Measurements from ENCODE around the gene SKP2. TPM values are rescaled to one million over a fixed set of nuclear protein-coding genes. Genes with fewer than 3 reads are reported as not detected.

The SKP2 gene
- total RNA-seq, 6 experiments from 2014 or later = 58.4 to 71.6 (median 67.9) TPM

DNA sequence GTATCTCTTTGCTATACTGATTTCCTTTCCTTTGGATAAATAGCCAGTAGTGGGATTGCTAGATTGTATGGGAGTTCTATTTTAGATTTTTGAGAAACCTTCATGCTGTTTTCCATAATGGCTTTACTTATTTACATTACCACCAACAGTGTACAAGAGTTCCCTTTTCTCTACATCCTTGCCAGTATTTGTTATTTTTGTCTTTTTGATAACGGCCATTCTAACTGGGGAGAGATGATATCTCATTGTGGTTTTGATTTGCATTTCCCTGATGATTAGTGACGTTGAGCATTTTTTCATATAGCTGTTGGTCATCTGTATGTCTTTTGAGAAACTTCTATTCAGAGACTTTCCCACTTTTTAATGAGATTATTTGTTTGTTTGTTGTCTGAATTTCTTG is 64.0 kb downstream of the SKP2 start:
- Mint-ChIP-seq H3K27me3 (ENCODE audit: insufficient read depth) (no peaks in the 10 kb centered on the region), H3K9me3 (no peaks in the 10 kb centered on the region), H3K4me1 (ENCODE audit: low read depth) (peaks cover 12% of the 10 kb centered on the region)

DNA sequence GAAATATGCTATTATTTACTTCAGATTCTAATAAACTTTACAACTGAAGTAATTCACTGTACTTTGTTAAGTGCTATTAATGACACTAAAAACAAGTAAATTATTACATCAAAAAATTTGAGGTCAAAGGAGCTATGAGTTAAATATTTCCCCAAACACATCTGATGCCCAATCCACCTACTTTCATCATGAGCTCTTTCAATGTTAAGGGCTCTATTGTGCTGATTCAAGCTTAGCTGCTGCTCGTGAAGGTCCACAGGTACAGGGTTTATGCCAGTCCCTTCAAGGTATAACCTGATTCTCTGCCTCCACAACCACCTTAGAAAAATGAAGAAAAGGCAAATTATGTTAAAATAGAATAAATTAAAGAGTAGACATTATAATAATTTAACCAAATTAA is 65.7 kb downstream of the SKP2 start:
- Mint-ChIP-seq H3K27ac (no peak overlapping the region), H3K4me1 (ENCODE audit: low read depth) (peaks cover 12% of the 10 kb centered on the region), H3K36me3 (ENCODE audit: low read depth) (peaks cover 19% of the 10 kb centered on the region), H3K9me3 (no peaks in the 10 kb centered on the region), H3K27me3 (ENCODE audit: insufficient read depth) (no peaks in the 10 kb centered on the region), H3K4me3 (no peak overlapping the region)
- TF ChIP-seq, protein P1, sequence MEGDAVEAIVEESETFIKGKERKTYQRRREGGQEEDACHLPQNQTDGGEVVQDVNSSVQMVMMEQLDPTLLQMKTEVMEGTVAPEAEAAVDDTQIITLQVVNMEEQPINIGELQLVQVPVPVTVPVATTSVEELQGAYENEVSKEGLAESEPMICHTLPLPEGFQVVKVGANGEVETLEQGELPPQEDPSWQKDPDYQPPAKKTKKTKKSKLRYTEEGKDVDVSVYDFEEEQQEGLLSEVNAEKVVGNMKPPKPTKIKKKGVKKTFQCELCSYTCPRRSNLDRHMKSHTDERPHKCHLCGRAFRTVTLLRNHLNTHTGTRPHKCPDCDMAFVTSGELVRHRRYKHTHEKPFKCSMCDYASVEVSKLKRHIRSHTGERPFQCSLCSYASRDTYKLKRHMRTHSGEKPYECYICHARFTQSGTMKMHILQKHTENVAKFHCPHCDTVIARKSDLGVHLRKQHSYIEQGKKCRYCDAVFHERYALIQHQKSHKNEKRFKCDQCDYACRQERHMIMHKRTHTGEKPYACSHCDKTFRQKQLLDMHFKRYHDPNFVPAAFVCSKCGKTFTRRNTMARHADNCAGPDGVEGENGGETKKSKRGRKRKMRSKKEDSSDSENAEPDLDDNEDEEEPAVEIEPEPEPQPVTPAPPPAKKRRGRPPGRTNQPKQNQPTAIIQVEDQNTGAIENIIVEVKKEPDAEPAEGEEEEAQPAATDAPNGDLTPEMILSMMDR (IDR thresholded peaks at IDR 0.05) = no peak
- DNase-seq = no peak

More for the DNA sequence above, 64.0 kb downstream of the SKP2 start:
- H3K27ac Mint-ChIP-seq = no peak overlapping the region
- no peak overlapping the region for H3K4me3 Mint-ChIP-seq
- TF ChIP-seq, protein P1 (IDR thresholded peaks at IDR 0.05) = no peak
- peaks cover 14% of the 10 kb centered on the region for H3K36me3 Mint-ChIP-seq (ENCODE audit: low read depth)
- no peak for DNase-seq

DNA sequence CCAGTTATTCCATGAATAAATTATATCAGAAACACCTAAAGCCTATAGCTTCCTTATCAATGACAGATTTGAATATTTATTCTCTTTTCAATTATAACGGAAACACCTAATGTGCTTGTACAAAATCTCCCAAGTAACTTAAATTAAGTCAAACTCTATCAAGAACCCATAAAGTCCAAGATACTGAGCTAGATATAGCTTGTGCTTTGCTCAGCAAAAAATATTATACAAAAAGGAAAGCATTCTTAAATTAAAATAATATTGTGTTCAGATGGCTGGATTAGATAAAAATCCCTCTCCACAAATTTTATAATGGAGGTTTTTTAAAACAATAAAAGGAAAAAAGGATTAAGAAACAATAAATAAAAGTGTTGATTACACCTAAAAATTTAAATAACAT is 66.1 kb downstream of the SKP2 start:
- Mint-ChIP-seq H3K36me3 (ENCODE audit: low read depth) (peaks cover 19% of the 10 kb centered on the region), H3K27me3 (ENCODE audit: insufficient read depth) (no peaks in the 10 kb centered on the region), H3K9me3 (no peaks in the 10 kb centered on the region), H3K4me3 (no peak overlapping the region), H3K27ac (no peak overlapping the region), H3K4me1 (ENCODE audit: low read depth) (peaks cover 12% of the 10 kb centered on the region)
- DNase-seq = no peak
- TF ChIP-seq, protein P1 (IDR thresholded peaks at IDR 0.05) = no peak

DNA sequence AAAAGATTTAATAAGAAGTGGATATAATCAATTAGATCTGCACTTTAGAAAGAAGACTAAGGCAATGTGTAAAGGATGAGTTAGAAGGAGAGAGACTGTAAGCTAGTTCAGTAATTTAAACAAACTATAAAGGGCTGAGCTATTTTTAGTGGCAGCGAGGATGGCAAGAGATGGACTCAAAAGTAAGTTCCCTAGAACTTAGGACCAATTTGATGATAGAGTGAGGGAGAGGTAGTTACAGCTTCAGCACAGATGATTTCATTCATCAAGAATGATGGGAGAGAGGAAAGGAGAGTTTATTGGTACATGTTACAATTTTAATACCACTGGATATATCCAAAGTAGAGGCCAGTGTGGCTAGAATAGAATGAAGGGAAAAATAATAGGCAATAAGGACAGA is 70.7 kb downstream of the SKP2 start:
- Mint-ChIP-seq H3K4me1 (ENCODE audit: low read depth) (peaks cover 12% of the 10 kb centered on the region), H3K9me3 (no peaks in the 10 kb centered on the region), H3K27ac (no peak overlapping the region), H3K36me3 (ENCODE audit: low read depth) (peaks cover 17% of the 10 kb centered on the region), H3K4me3 (no peak overlapping the region), H3K27me3 (ENCODE audit: insufficient read depth) (no peaks in the 10 kb centered on the region)
- TF ChIP-seq, protein P1 (IDR thresholded peaks at IDR 0.05) = no peak
- no peak for DNase-seq

DNA sequence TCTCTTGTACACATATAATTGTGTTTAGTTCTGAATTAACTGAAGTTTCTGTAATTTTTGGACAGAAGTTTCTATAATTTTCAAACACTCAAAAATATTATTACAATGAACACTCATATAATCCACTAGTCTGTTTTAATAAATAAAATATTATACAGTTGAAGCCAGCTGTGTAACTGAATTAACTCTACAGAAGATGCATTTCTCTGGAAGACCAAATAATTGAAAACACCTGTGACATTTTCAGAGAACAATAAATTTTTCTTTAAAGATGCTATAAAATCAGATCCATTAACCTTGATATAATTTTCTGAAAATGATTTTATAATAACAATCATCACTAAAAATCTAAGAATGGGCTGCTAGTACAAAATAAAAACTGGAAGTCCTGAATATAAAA is 75.1 kb downstream of the SKP2 start:
- DNase-seq = no peak
- Mint-ChIP-seq H3K27me3 (ENCODE audit: insufficient read depth) (no peaks in the 10 kb centered on the region), H3K4me1 (ENCODE audit: low read depth) (peaks cover 10% of the 10 kb centered on the region), H3K4me3 (no peak overlapping the region), H3K9me3 (no peaks in the 10 kb centered on the region), H3K27ac (no peak overlapping the region), H3K36me3 (ENCODE audit: low read depth) (peaks cover 6% of the 10 kb centered on the region; the same call in 1 of the 2 replicates)
- TF ChIP-seq, protein P1 (IDR thresholded peaks at IDR 0.05) = no peak

DNA sequence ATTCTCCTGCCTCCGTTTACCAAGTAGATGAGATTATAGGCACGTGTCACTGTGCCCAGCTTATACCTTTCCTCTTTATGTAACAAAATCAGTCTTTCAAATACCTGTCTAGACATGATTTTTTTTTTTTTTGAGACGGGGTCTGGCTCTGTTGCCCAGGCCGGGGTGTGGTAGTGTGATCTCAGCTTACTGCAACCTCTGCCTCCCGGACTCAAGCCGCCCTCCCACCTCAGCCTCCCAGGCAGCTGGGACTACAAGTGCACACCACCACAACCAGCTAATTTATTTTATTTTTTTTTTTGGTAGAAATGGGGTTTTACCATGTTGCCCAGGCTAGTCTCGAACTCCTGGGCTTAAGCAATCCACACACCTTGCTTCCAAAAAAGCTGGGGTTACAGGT is 76.6 kb downstream of the SKP2 start:
- Mint-ChIP-seq H3K9me3 (no peaks in the 10 kb centered on the region), H3K27ac (no peak overlapping the region), H3K27me3 (ENCODE audit: insufficient read depth) (no peaks in the 10 kb centered on the region), H3K4me3 (no peak overlapping the region), H3K4me1 (ENCODE audit: low read depth) (peaks cover 10% of the 10 kb centered on the region), H3K36me3 (ENCODE audit: low read depth) (peaks cover 6% of the 10 kb centered on the region; the same call in 1 of the 2 replicates)
- TF ChIP-seq, protein P1 (IDR thresholded peaks at IDR 0.05) = no peak
- no peak for DNase-seq

Data from HFFc6 (cell line).